Astrocyte of the hippocampus (primary cell): Measurements from ENCODE around the gene CD99L2.

Experiments
- DNase-seq: peaks from one replicate; pipeline ENCODE4 v3.0.0; 2011; ENCODE audit warnings: low read depth, low spot score

The CD99L2 gene

GRCh38 chrX:150898343-150899190, at the start of gene CD99L2:
Gene CD99L2, minus strand, starts transcription at chrX:150898668. Its CDS starts 80 bp downstream, at chrX:150898588.
- DNase-seq = peak; percentile 95

GRCh38 chrX:150944233-150944632, 45.8 kb upstream of the CD99L2 start:
- DNase-seq = no peak

- DNase-seq = peak; percentile 22
These were observed 44.6 kb upstream of the CD99L2 start for GRCh38 chrX:150942942-150943594.

- DNase-seq = no peak
These were observed 43.1 kb upstream of the CD99L2 start for GRCh38 chrX:150941580-150941979.

GRCh38 chrX:150940844-150941495, 42.5 kb upstream of the CD99L2 start:
- DNase-seq = no peak

- peak; percentile 7 for DNase-seq
These were observed 38.1 kb upstream of the CD99L2 start for GRCh38 chrX:150936556-150936955.

- peak; percentile 82 for DNase-seq
These were observed 37.0 kb upstream of the CD99L2 start for GRCh38 chrX:150935467-150935866.

- peak; percentile 73 for DNase-seq
These were observed 36.0 kb upstream of the CD99L2 start for GRCh38 chrX:150934453-150934852.

GRCh38 chrX:150933945-150934350, 35.5 kb upstream of the CD99L2 start:
- no peak for DNase-seq

GRCh38 chrX:150929058-150929457, 30.6 kb upstream of the CD99L2 start:
- no peak for DNase-seq

- no peak for DNase-seq
These were observed 28.3 kb upstream of the CD99L2 start for GRCh38 chrX:150926791-150927190.

- DNase-seq = no peak
These were observed 27.8 kb upstream of the CD99L2 start for GRCh38 chrX:150926304-150926703.

GRCh38 chrX:150919401-150919800, 20.9 kb upstream of the CD99L2 start:
- no peak for DNase-seq

- no peak for DNase-seq
These were observed 15.0 kb upstream of the CD99L2 start for GRCh38 chrX:150913511-150913910.

- no peak for DNase-seq
These were observed 9.0 kb upstream of the CD99L2 start for GRCh38 chrX:150907474-150907873.

GRCh38 chrX:150906694-150907093, 8.2 kb upstream of the CD99L2 start:
- DNase-seq = no peak

- DNase-seq = no peak
These were observed 6.8 kb upstream of the CD99L2 start for GRCh38 chrX:150905293-150905692.

GRCh38 chrX:150903110-150903508, 4.6 kb upstream of the CD99L2 start:
- no peak for DNase-seq

- DNase-seq = no peak
These were observed 4.1 kb upstream of the CD99L2 start for GRCh38 chrX:150902434-150903109.

GRCh38 chrX:150899191-150899757, 806 bp upstream of the CD99L2 start:
- DNase-seq = peak; percentile 39
